ENCODE data around the gene SMG9.
"Not testable (repeated sequence)": the region's sequence is repeated elsewhere in the genome, so short reads cannot be mapped to it uniquely, and the experiment has no call there.

SMG9 gene

DNA sequence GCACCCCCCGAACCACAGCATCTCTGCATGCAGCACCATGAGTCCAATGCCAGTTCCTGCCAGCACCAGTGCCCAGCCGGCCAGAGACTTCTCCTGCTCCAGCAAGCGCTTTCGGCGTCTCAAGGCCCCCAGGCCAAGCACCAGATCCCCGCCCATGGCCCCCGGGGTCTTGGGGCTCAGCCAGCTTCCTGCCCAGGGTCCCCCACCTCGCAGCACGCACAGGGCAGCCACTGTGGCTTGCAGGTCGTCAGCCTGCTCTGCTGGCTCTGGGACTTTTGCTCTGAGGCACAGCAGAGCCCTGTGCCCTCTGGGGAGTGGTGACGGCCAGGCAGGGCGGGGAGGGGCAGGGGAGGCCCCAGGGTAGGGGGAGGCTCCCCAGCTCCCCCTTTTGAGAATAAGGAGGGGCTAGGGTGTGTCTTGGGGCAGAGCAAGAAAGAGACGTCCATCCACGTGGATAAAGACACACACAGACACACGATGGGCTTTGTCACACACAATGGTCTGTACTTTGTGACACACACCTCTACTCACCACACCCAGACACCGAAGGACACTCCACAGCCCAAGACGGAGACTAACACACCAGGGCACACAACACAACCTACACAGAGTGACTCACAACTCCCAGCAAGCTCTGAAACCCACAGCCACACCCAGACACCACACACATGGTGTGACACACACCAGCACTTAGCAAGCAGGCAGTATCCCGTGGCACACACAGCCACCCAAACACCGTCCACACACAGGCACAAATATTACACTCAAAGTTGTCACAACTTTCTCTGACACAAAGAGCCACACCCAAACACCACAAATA is 26.2 kb upstream of the SMG9 start, which contains the start of gene KCNN4:
Gene KCNN4, minus strand, starts transcription at position 268 of the 820 bp plus-strand sequence. Its CDS starts 112 bp downstream, at position 156.
- peak in 4 of 5 experiments; percentile 22 to 92 (median 55) for DNase-seq

DNA sequence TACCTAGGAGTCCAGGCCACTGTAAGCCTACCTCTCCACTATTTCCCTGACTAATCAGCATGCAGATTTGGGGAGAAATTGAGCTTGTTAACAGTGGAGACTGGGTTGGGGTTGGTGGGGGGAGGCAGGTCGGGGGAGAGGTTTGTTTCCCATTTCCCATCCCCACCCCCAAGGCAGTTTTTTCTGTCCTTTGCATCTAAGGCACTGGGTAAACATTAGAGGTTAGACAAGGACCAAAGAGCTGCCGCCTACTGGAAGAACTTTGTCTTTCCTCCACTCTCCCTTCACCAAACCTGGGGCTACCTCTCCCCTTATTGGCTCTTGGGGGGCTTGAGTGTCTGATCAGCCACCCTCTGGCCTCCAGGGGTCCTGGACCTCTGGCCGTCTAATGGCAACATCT is 25.1 kb upstream of the SMG9 start:
- peak in 1 of 5 experiments; percentile 58 for DNase-seq

DNA sequence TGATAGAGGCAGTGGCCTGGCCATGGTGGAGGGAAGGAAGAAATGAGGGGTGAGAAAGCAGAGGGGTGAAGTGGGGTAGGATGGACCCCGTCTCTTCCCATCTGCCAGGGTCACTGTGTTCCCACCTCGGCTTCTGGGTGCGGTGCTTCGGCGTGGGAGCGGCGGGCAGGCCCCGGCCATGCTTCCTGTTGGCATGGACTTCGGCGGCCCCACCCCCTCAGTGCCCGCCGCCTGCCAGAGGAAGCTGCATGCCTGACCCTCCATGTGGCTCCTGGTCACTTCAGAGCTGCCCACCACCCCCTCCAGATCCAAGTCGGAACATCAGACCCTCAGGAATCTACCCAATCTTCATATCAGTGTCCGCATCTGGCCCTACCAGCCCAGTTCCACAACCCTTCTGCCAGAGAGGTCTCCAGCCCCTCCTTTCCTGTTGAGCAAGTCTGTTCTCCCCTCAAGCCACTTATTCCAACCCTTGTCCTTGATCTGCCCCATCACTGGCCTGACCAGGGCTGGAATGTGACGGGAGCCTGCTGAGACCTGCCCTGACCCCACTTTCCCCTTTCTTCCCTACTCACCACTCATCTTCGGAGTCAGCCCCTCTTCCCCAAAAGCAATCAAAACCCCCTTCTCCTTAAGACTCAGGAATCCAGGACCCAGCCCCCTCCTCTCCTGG is 24.5 kb upstream of the SMG9 start:
- DNase-seq, result no peak

DNA sequence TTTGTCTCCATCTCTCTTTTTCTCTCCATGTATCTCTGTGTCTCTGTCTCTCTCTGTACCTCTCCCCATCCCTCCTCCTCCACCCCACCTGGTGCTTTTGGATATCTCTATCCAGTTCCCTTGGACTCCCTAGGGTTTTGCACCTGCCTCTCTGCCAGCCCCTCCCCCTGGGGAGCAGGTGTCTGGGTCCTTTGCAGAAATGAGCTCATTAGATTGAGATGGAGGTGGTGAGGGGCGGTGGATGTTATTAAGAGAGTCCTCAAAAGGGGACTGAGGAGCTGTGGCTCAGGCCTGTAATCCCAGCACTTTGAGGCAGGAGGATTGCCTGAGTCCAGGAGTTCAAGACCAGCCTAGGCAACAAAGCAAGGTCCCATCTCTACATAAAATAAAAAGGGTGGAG is 23.9 kb upstream of the SMG9 start:
- no peak for DNase-seq

DNA sequence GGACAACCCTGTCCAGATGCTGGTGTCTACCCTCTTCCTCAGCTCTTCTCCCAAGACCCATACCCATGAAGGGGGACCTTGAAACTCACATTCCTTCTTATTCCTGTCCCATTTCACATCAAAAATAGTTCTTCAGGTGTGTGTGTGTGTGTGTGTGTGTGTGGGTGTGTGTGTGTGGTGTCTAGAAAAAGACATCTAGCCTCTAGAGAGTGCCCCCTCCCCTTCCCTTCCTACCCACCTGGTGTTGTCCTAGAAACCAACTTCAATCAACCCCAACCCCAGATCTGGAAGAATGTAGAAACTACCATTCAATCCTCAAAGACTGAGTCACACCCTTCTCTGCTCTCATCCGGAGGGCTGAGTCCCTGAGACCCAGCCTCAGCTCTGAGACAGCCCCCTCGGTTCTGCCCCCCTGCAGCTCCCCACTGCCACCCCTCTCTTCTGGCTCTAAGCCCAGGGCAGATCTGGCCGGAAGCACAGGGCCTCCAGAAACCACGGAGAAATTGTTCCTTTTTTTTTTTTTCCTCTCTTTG is 22.5 kb upstream of the SMG9 start:
- peak in 3 of 5 experiments; percentile 9 to 49 (median 24) for DNase-seq

DNA sequence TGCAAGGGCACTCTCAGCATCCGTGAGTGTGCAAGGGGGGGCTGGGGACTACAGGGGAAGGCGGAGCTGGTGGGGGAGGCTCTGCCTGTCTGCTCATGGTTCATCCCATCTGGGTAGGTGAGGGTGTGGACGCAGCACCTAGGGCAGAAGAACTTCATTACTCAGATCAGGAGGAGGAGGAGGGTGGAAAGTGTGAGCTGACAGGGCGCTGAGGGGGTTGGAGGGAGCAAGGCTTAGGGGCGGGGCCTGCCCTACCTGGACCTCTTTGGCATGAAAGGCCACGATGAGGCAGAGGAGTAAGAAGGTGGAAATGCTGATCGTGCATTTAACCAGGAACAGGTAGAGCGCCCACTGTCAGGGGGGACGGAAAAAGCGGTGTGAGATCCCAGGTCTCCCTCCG is 21.5 kb upstream of the SMG9 start:
- DNase-seq, result peak in 1 of 5 experiments; percentile 59

DNA sequence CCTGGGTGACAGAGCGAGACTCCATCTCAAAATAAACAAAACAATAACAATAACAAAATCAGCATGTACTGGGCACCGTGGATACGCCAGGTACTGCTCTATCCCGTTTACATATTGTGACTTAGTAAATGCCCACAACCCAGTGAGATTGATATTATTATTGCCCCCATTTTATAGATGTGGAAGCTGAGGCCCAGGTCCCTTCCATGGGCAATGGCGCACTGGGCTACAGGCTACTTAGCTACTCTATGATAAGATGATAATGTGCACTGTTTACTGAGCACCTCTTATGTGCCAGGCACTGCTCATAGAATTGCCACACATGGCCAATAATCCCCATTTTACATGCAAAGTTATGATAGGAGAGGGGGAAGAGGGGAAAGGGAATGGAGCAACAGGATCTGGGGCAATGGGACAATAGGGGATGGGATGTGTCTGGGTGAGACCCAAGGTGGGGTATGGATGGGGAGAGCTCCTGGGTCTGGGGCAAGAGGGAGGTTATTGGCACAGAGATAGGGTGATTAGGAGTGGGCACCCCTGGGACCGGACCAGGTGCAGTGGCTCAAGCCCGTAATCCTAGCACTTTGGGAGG is 20.6 kb upstream of the SMG9 start:
- DNase-seq, result no peak

DNA sequence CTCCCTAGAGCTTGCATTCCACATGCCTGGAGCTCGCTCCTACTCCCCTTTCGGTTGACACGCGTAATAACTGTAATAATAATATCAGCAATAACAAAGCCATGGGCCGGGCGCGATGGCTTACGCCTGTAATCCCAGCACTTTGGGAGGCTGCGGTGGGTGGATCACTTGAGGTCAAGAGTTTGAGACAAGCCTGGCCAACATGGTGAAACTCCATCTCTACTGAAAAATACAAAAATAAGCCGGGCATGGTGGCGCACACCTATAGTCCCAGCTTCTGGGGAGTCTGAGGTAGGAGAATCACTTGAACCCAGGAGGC is 20.1 kb upstream of the SMG9 start:
- DNase-seq, result not testable (repeated sequence)

DNA sequence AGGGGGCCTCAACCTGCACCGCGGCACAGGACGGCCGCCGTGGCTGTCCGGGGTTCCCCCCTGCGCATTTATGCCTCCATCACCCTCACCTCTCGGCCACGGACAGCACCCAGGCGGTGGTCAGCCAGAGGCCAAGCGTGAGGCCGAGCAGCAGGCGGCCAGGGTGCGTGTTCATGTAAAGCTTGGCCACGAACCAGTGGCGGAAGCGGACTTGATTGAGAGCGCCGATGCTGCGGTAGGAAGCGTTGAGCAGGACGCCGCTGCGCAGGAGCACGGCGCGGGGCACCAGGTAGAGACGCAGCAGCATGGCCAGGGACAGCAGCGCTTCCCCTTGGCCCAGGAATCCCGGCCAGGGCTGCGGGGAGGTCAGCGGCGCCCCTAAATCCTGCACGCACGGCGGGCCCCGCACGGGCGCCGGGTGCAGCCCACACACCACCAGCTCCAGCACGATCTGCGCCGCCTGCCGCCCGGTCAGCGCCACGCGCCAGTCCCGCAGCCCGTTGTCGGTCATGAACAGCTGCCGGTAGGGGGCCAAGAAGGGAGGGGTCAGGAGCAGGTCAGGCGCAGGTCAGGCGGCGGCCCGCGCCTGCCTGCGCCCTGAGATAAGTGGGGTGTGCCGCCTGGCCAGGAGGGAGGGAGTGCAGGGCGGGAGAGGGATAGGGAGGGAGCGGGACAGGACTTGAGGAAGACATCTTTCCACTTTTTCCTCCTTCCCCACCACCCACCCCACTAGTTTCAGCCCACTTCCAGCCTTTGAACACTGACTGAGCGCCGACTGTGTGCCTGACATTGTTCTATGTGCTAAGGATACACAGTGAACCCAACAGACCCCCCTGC is 19.6 kb upstream of the SMG9 start:
- no peak for DNase-seq

DNA sequence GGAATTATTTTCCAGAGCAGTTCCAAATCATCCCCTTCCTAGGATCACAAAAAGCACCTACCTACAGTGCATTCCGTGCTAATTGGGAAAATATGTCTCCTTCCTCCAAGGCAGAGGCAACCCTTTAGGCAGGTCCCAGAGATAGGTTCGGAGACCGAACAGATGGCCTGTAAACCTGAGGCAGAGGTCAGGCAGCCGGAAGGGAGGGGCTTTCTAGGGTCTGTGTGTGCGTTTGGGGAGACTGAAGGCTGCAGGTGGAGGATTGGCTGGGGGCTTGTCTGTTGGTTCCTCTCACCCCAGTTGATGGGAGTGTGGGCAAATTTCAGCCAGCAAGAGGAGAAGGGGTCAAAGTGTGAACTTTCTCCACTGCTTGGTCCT is 19.0 kb upstream of the SMG9 start:
- DNase-seq, result no peak

DNA sequence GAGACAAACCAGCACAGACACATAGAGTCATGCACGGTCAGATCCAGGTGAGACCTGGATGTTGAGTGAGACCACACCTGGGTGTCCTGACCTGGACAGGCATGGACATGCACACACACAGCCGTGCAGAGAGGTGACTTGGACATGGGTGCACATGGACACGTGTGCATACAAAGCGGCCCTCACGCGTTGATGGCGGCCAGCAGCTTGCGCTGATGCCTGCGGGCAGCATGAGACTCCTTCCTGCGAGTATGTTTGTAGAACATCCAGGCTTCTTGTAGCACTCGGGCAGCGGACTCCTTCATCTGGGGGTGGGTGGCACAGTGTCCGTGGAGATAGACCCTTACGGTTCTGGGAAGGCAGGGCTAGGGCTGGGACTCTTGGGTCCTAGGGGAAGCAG is 14.5 kb upstream of the SMG9 start:
- DNase-seq, result no peak

DNA sequence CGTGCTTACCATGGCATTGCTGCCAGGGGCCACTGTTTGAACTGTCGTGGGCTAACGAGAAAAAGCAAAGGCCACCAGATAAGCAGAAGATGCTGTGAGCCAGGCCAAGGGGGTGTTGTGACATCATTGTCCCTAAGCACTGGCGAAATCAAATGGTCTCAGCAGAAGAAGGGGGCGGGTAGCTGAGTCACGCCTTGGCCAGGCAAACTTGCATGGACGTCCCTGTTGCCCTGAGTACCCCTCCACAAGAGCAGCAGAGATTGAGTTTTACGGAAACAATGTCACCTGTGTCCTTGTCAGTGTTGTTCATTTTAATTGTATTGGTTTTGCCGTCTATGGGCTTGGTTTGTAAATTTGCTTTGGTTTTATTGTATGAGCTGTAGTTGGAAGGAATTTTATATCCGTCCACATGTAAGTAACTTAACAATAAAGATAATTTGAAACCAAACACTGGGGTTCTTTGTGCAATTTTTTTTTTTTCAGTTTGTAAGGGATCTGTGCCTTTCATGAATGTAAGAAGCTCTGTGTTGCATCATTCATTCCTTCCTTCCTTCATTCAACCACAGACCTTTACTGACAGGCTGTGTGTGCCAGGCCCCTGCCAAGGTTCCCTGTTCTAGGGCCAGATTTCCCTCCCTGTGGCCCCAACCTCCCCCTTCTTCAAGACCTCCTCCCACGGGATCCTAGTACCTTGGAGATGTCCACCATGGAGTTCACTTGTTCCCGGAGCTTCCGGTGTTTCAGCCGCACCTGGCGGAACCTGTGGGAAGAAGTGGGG is 13.7 kb upstream of the SMG9 start:
- no peak for DNase-seq

DNA sequence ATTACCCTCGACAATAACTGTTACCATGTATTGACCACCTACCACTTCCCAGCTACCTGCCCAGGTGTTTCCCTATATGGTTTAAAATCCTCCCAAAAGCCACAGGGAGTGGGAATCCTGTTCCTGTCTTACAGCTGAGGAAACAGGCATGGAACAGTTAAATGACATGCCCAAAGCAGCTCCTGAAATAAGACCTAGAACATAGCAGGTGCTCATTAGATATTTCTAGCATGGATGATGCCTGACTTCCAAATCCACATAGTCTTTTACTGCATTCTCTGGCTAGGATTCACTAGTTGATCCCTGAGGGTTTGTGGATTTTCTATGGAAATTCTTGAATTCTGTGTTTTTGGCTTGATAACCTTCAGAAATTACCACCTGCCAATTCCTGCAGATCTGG is 13.1 kb upstream of the SMG9 start:
- DNase-seq, result no peak

DNA sequence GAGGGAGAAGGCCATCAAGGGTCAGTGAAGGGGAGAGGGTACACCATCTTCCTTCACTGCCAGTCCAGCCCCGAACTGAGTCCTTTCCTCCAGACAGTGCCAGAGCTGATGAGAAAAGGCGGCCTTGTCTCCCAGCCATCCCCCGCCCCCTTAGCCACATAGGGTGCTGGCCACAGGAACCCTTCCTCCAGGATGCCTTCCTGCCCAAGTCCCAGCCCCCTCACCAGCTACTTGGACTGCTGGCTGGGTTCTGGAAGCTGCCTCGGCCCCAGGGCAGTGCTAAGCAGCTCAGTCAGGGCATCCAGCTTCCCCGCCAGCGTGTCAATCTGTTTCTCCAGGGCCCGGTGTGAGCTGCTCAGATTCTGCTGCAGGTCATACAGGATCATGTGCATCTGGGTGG is 12.6 kb upstream of the SMG9 start:
- no peak for DNase-seq

DNA sequence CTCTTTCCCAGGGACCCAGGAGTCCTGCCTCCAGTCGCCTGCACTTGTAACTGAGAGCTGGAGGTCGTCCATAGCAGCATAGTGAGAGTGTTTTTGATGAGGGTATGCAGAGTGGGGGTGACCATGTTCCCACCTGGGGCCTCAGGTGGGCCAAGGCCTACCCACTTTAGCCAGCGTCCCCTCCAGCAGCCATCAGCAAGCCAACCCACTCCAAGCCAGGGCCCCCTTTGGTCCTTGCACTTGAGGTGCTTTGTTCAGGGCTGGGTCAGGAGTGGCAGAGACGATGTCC is 11.9 kb upstream of the SMG9 start:
- DNase-seq, result no peak

DNA sequence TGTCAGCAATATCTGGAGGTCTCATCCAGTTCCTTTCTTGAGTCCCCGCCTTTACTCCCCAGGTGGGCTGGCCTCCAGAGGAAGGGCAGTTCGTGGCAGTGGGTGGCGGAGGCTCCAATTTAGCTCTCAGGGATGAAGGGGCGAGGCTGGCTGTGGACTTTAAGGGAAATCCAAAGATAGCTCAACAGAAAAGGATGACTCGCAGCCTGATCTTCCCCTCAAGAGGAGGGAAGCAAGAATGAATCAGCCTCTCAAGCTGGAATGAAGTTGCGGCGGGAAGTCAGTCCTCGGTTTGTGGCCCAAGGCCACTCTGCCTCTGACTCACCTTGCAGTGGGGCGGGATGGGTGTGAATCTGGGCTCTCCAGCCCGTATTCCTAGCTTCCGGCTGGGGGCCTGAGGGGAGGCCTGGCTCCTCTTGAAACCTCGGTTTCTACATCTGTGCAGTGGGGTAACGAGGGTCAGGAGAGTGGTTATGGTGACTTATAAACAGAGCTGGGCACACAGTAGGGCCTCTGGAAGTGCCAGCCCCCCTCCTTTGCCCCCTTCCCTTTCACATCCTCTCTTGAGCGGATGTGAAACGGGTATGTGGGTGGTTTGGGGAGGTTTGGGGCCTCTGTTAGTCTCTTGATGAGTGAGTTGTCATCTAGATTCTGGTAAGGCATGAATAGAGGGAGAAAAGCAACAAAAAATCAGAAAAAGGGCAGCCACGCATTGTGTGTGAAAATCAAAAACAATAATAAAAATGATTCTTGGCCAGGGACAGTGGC is 10.5 kb upstream of the SMG9 start:
- peak in 4 of 5 experiments; percentile 57 to 95 (median 74) for DNase-seq

DNA sequence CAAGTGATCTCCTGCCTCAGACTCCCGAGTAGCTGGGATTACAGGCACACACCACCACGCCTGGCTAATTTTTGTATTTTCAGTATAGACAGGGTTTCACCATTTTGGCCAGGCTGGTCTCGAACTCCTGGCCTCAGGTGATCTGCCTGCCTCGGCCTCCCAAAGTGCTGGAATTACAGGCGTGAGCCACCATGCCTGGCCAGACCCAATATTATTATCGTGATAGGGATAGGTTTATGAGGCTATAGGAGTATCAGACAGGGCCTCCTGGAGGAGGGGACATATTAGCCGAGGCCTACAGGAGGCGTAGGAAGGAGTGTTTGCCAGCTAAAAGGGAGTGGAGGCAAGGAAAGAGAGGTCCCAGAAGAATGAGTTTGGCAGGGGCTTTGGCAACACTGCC is 9.9 kb upstream of the SMG9 start:
- not testable (repeated sequence) for DNase-seq

DNA sequence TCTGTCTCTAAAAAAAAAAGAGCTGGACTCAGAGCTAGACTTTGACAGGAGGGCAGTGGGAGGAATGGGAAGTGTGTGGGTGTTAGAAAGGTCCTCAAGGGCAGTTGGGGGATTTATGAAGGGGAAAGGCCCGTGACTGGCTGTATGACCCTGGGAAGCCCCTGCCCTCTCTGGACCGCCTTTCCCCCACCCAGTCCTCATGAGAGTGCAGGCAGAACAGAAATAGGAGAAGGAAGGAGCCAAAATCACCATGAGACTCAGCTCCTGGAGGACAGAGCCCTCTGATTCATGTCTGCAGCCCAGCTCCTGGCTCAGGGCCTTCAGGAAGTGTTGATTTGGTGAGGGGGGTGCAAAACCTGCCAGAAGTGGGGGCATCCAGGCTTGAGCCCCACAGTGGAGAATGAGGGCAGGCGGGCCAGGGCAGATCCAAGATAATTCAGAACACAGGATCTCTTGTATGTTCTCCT is 8.7 kb upstream of the SMG9 start:
- no peak for DNase-seq

DNA sequence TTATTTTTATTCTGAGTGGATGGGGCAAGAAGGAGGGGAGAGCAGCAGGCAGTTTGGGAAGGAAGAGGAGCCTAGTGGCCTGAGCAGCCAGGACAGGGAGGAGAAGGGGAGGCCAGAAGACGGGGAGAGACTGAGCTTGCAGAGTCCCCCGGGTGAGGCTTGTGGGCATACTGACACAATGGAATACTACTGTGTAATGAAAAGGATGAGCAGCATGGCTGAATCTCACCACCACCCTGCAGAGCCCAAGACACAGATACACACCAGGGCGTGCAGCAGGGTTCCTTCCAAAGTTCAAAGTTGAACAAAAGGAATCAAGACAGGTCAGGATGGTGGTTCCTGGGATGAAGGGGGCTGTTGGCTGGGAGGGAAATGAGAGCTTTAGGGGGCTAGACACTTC is 8.1 kb upstream of the SMG9 start:
- no peak for DNase-seq

DNA sequence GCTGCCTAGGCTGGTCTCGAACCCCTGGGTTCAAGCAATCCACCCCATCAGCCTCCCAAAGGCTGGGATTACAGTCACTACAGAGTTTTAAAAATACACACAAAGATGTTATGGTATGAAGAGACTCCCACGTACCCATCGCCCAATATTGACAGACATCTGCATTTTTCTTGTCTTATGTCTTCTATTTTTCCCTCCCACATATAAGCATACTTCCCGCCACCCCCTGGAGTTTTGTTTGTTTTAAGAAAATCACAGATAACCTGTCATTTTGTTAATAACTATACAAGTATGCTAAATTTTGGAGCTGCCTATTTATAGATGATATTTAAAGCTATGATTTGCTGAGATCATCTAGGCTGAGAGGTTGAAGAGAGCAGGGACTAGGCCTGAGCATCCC is 6.2 kb upstream of the SMG9 start:
- DNase-seq, result no peak

DNA sequence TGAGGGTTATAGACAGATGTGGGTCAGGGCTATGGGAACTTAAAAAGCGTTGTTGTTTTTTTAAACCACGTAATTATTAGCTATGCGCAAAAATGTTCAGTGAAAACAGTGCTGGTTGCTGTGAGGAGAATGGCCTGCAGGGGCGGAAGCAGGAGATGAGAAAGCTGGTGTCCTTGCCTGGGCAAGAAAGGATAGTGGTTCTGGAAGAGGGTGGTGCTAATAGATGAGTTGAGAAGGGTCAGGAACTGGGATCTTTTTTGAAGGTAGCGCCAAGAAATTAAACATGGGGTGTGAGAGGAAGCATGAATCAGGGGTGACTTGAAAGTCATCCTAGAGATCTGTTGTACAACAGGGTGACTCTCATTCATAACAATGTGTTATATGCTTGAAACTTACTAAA is 4.8 kb upstream of the SMG9 start:
- DNase-seq, result no peak

All from T-helper 2 cell (primary cell).